Right forelimb (tissue), 1 donor: ENCODE data around the gene ELAVL3.
A peak's percentile ranks its signal among the peaks of the same experiment; 100 is the strongest.

Experiments used
- DNase-seq: peaks from one replicate; pipeline ENCODE4 v3.0.0-alpha.2; 2018

Gene ELAVL3

GRCh38 chr19:11480715-11481533, at the start of gene ELAVL3:
Gene ELAVL3 (minus strand): TSS chr19:11481046. CDS start chr19:11480608, 438 bp downstream.
- DNase-seq = no peak

GRCh38 chr19:11530432-11530831, 49.6 kb upstream of the ELAVL3 start:
- DNase-seq = peak; percentile 65

- DNase-seq = peak; percentile 96
Measured at GRCh38 chr19:11528551-11529341, 47.9 kb upstream of the ELAVL3 start, which contains the start of gene ECSIT. Gene ECSIT (minus strand): TSS chr19:11529134. CDS start chr19:11519170, 9,964 bp downstream.

- no peak for DNase-seq
Measured at GRCh38 chr19:11519138-11519537, 38.3 kb upstream of the ELAVL3 start.

- no peak for DNase-seq
Measured at GRCh38 chr19:11513946-11514345, 33.1 kb upstream of the ELAVL3 start.

- DNase-seq = no peak
Measured at GRCh38 chr19:11510444-11510843, 29.6 kb upstream of the ELAVL3 start.

- DNase-seq = no peak
Measured at GRCh38 chr19:11507370-11508078, 26.7 kb upstream of the ELAVL3 start.

GRCh38 chr19:11506967-11507366, 26.1 kb upstream of the ELAVL3 start:
- no peak for DNase-seq

- no peak for DNase-seq
Measured at GRCh38 chr19:11506101-11506555, 25.3 kb upstream of the ELAVL3 start.

GRCh38 chr19:11505504-11506100, 24.8 kb upstream of the ELAVL3 start, which contains the start of gene ZNF653:
Gene ZNF653 (minus strand): TSS chr19:11505839. CDS start chr19:11505786, 53 bp downstream.
- peak; percentile 99 for DNase-seq

- peak; percentile 97 for DNase-seq
Measured at GRCh38 chr19:11505032-11505503, 24.2 kb upstream of the ELAVL3 start.

- no peak for DNase-seq
Measured at GRCh38 chr19:11504502-11505031, 23.7 kb upstream of the ELAVL3 start.

GRCh38 chr19:11499890-11500420, 19.1 kb upstream of the ELAVL3 start:
- DNase-seq = no peak

GRCh38 chr19:11499220-11499726, 18.4 kb upstream of the ELAVL3 start:
- DNase-seq = no peak

- peak; percentile 63 for DNase-seq
Measured at GRCh38 chr19:11496391-11497163, 15.7 kb upstream of the ELAVL3 start.

- DNase-seq = no peak
Measured at GRCh38 chr19:11495885-11496284, 15.0 kb upstream of the ELAVL3 start.

GRCh38 chr19:11495481-11495880, 14.6 kb upstream of the ELAVL3 start:
- no peak for DNase-seq

GRCh38 chr19:11494634-11495285, 13.9 kb upstream of the ELAVL3 start:
- no peak for DNase-seq

GRCh38 chr19:11489378-11489777, 8.5 kb upstream of the ELAVL3 start:
- DNase-seq = no peak
